ENCODE measurements around the gene RAB11FIP2.

The RAB11FIP2 gene

GRCh38 chr10:118032564-118032963 is 14.2 kb downstream of the RAB11FIP2 start:
- DNase-seq = no peak

GRCh38 chr10:118031351-118032075 is 15.2 kb downstream of the RAB11FIP2 start:
- DNase-seq = no peak

GRCh38 chr10:118028619-118029018 is 18.1 kb downstream of the RAB11FIP2 start:
- no peak for DNase-seq

GRCh38 chr10:118027397-118027796 is 19.3 kb downstream of the RAB11FIP2 start:
- no peak for DNase-seq

- DNase-seq = no peak
Observed at GRCh38 chr10:118026936-118027335, 19.8 kb downstream of the RAB11FIP2 start.

GRCh38 chr10:118020365-118020764 is 26.4 kb downstream of the RAB11FIP2 start:
- DNase-seq = no peak

GRCh38 chr10:118017850-118018249 is 28.9 kb downstream of the RAB11FIP2 start:
- no peak for DNase-seq

GRCh38 chr10:118017071-118017740 is 29.5 kb downstream of the RAB11FIP2 start:
- DNase-seq = no peak

GRCh38 chr10:118012952-118013525 is 33.7 kb downstream of the RAB11FIP2 start:
- no peak for DNase-seq

- DNase-seq = no peak
Observed at GRCh38 chr10:118007773-118008172, 39.0 kb downstream of the RAB11FIP2 start.

GRCh38 chr10:118003126-118003525 is 43.6 kb downstream of the RAB11FIP2 start:
- no peak for DNase-seq

GRCh38 chr10:118002581-118002980 is 44.2 kb downstream of the RAB11FIP2 start:
- DNase-seq = no peak

- no peak for DNase-seq
Observed at GRCh38 chr10:117997673-117998072, 49.1 kb downstream of the RAB11FIP2 start.

GRCh38 chr10:117996709-117997108 is 50.0 kb downstream of the RAB11FIP2 start:
- DNase-seq = no peak

GRCh38 chr10:117994771-117995170 is 52.0 kb downstream of the RAB11FIP2 start:
- no peak for DNase-seq

- DNase-seq = no peak
Observed at GRCh38 chr10:117993166-117993565, 53.6 kb downstream of the RAB11FIP2 start.

GRCh38 chr10:117991701-117992100 is 55.0 kb downstream of the RAB11FIP2 start:
- no peak for DNase-seq

GRCh38 chr10:117989962-117990361 is 56.8 kb downstream of the RAB11FIP2 start:
- DNase-seq = no peak

- no peak for DNase-seq
Observed at GRCh38 chr10:117988814-117989213, 57.9 kb downstream of the RAB11FIP2 start.

- no peak for DNase-seq
Observed at GRCh38 chr10:117987244-117987909, 59.4 kb downstream of the RAB11FIP2 start.

GRCh38 chr10:117983961-117984360 is 62.8 kb downstream of the RAB11FIP2 start:
- no peak for DNase-seq

GRCh38 chr10:117980755-117981702 is 65.7 kb downstream of the RAB11FIP2 start:
- no peak for DNase-seq

All from CD4-positive, alpha-beta T cell treated with Interleukin-4 for 4 hours (primary cell).